Left ventricle myocardium superior (tissue), 1 donor: ENCODE measurements around the gene CGGBP1. TPM values are rescaled to one million over a fixed set of nuclear protein-coding genes. Genes with fewer than 3 reads are reported as not detected.
A peak's percentile ranks its signal among the peaks of the same experiment; 100 is the strongest.
"Not testable (repeated sequence)": the region's sequence is repeated elsewhere in the genome, so short reads cannot be mapped to it uniquely, and the experiment has no call there.

Source experiments
- ATAC-seq: fragments of 200-7000 bp; cut with Tn5 transposase; one replicate; pipeline ENCODE4 v1.9.1; 2020; ENCODE audit warnings: mild to moderate bottlenecking, moderate library complexity
- DNase-seq: peaks from one replicate; pipeline ENCODE4 v3.0.0-alpha.2; 2020
- intact Hi-C: fragments of 100-400 bp; cut with micrococcal nuclease; formaldehyde crosslinking; loops from one replicate; pipeline ENCODE4 v1.11.0; 2022
- total RNA-seq: library from RNA; stranded (reverse); fragmentation: NEBNext Ultra II Directional; extraction: Animal tissue kit (Norgen Biotek cat#: 25700); gene quantifications from one replicate; pipeline ENCODE4 v1.2.1, GENCODE V29; 2021
- donor health status: DM: no; HTN: yes; CAD: no; lungs with severe emphysema.

The CGGBP1 gene
- total RNA-seq, 1 donor from 2014 or later = 44.1 TPM

DNA sequence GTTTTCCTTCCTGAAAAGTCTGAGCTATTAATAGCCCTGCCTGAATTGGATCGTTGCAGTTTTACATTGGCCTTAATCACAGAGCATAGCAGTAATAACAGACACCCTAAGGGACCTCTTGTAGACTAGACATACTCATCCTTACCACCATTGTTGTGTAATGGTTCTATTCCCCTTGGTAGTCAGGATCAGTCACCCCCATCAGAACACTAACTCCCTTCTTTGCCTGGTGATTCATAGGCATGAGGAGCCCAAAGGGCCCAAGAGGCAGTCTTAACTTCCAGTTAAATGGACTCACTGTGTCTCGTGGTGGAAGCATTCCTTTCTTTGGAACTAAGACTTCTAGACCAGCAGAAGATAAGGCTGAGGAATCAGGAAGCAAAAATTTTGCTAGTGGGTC is 20.2 kb downstream of the CGGBP1 start:
- no peak for ATAC-seq
- intact Hi-C loops = no loop called here
- no peak for DNase-seq

DNA sequence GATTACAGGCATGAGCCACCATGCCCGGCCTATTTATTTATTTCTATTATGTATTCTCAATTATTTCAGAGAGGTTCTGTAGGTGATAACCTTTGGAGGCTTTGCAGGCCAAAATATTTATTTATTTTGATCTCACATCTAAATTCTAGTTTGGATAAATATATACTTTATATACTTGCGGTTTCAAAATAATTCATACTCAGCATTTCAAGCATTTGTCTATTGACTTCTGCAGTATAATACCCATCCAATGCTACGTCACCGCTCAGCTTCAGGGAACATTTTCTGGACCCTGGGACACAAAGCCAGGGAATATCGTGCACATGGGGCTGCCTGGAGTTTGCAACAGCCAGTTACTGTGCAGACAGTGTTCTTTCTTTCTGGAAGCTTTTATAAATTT is 22.6 kb downstream of the CGGBP1 start:
- intact Hi-C loops = no loop called here
- DNase-seq (no peak), ATAC-seq (no peak)

DNA sequence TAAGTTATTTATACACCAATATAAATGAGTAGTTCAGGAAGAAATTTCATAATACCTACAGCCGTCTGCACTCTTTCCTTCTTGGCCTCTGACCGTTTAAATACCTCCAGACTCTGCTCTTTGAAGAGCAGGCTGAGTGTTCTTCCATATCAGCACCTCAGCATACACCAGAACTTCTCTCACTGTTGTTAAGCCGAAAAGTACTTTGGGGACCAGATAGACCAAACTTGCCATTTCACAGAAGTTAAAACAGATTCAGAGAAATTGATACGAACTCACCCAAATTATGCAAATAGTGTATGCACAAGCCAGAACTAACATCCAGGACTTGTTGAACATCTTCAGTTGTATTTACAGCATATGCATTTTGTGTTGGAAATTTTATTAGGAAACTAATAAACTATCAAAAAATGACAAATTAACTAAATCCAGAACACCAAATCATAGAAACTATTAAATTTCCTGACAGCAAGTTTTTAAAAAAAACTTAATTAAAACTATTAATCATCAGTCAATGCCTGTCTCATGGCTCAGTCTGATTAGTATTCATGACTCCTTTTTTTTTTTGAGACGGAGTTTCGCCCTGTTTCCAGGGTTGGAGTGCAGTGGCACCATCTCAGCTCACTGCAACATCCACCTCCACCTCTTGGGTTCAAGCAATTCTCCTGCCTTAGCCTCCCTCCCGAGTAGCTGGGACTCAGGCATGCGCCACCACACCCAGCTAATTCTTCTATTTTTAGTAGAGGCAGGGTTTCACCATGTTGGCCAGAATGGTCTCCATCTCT is 24.1 kb downstream of the CGGBP1 start:
- DNase-seq (no peak), ATAC-seq (no peak)
- intact Hi-C loops = no loop called here

DNA sequence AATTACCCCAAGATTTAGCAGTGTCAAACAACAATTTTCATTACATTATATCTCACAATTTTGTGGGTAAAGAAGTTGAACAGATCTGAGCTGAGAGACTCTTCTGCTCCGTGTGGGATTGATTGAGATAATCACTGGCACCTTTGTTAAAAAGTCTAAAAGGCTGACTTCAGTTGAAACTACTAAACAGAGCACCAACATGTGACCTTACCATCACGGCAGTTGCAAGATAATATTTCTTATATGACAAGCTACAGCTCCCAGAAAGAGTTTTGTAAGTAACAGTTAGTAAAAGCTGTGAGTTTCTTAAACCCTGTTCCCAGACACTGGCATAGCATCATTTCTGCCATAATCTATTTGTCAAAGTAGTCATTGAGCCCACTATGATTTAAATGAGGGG is 25.0 kb downstream of the CGGBP1 start:
- DNase-seq (no peak), ATAC-seq (no peak)
- intact Hi-C loops = no loop called here

DNA sequence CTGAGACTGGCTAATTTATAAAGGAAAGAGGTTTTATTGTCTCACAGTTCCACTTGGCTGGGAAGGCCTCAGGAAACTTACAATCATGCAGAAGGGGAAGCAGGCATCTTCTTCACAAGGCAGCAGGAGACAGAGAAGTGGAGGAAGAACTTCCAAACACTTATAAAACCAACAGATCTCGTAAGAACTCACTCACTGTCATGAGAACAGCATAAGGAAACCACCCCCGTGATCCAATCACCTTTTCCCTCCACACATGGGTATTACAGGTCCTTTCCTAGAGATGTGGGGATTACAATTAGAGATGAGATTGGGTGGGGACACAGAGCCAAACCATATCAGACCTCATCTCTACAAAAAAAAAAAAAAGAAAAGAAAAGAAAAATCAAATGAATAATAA is 25.7 kb downstream of the CGGBP1 start:
- intact Hi-C loops = no loop called here
- no peak for ATAC-seq
- no peak for DNase-seq

DNA sequence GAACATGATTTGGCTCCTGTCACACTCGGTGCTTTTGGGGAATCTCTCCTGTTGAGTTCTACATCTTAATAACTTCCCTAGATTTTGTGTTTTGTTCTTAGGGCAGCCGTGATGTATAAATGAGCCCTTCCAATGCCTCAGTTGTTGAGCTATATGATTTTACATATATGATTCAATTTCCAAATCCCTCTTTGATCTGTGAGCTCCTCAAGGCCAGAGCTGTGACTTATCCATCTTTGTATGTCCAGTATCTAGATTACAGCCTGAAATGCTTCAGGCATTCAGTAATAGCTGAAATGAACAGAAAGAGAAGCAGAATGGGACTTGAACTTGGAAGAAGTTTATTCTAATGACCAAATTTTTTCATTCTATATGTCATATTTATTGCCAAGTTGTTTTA is 26.6 kb downstream of the CGGBP1 start:
- intact Hi-C loops = no loop called here
- no peak for ATAC-seq

DNA sequence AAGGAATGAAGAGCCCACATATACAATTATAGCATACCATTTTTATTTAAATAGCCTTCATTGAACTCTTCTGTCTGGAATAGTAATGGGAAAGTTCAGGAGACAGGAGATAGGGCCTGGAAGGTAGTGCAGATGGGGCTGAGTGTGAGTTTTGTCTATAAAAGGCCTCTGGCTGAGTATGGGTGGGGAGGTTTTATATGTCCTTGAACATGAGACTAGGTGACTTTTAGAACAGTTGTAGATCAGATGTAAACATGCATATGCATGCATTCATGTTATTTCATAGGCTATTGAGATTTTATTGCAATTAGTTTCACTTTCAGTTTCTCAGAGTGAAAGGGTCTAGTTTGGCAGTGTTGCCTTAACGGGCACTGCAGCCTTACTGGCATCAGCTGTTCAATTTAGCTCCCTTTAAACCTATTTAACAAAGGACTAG is 27.1 kb downstream of the CGGBP1 start:
- ATAC-seq = peak; percentile 61

More for the DNA sequence above, 26.6 kb downstream of the CGGBP1 start:
- no peak for DNase-seq

DNA sequence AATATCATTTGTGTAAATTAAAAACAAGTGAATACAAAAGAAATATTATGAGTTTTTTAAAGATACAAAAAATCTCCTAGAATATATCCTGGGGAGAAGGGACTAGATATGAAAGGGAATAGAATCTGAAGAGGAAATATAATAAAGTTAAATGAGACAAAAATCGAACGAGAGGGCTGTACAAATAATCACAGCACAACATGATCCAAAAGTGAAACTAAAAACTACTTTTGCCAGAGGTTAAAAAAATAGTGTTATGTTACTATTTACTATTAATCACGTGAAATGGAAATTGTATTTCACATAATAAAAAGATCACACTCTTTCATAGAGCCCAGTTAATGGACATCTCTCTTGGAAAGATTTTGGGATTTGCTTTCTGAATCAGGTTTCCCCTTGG is 28.6 kb downstream of the CGGBP1 start:
- DNase-seq (no peak), ATAC-seq (no peak)
- intact Hi-C loops = no loop called here

More for the DNA sequence above, 27.1 kb downstream of the CGGBP1 start:
- intact Hi-C loops = no loop called here
- no peak for DNase-seq

DNA sequence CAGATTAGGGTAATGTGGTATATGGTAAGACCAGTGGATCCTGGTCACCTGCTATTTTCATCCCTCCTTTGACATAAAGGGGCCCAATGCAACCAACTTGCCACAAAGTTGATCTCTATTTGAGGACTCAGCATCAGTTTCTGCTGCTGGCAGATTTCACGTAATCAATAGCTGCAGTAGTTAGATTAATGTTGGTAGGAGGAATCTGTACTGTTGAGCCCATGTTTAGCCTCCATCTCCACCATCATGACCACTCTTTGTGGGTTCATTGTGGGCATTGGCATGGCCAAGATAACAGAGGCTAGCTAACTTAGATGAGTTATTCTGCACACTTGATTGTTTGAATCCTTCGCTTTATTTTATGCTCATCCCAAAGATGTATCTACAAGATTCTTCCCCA is 29.9 kb downstream of the CGGBP1 start:
- ATAC-seq = no peak
- DNase-seq = no peak
- intact Hi-C loops = no loop called here

DNA sequence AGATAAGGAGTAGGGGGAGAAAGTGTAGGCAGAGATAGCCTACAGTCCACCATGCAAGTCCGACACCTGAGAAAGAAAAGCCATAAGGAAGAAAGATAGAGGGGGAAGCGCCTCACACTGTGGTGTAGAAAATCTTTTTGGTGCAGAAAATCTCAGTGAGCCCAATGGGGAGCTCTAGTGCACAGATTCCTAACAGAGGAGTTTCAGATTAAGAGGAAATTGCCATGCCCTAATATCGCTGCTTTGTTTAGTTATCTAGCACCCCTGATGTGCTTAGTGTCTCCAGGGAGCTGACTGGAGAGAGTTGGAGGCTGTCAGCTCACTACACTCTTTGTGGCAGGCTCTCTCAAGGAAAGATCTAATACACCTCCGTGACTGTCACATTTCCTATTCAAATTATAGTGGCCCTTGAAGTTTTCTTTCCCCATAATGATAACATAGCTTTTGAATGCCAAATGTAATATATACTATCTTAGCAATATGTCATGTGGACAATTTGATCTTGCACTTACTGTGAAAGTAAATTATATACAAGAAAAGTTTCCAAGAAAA is 33.7 kb downstream of the CGGBP1 start:
- intact Hi-C loops = no loop called here
- no peak for ATAC-seq

DNA sequence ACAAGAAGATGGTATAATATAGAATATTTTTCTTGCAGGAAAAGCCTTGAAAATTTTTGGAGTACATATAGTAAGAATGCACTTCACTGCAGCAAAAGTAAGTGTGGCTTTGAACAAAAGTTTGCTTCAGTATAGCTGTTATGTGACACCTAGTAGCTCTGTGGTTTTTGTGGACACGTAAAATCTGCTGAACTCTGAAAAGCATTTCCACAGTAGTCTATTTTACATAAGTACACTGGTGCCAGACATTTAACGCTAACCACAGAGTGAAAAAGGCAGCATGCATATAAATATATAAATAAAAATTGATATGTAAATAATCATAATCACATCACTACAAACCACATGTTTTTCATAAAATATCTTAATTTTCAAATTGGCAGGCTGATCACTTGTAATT is 39.8 kb downstream of the CGGBP1 start:
- DNase-seq (no peak), ATAC-seq (no peak)
- intact Hi-C loops = no loop called here

More for the DNA sequence above, 33.7 kb downstream of the CGGBP1 start:
- DNase-seq = no peak

DNA sequence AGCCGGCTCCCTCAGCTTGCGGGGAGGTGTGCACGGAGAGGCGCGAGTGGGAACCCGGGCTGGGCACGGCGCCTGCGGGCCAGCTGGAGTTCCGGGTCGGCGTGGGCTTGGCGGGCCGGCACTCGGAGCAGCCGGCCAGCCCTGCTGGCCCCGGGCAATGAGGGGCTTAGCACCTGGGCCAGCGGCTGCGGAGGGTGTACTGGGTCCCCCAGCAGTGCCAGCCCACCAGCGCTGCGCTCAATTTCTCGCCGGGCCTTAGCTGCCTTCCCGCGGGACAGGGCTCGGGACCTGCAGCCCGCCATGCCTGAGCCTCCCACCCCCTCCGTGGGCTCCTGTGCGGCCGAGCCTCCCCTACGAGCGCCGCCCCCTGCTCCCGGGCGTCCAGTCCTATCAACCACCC is 43.1 kb downstream of the CGGBP1 start:
- intact Hi-C loops, ATAC-seq, DNase-seq: not testable (repeated sequence)

DNA sequence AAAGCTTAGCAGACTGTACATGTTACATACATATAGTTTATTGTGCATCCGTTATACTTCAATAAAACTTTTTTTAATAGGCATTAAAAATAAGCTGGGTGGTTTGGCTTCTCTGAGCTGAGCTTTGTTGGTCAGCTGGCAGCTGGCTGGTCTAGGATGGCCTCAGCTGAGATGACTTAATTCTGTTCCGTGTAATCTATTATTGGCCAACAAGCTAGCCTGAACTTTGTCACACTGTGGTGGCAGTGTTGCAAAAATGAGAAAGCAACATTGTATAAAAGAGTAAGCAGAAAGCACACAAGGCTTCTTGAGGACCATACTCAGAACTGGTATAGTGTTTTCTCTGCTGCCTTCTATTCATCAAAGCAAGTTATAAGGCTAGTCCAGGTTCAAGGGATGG is 45.2 kb downstream of the CGGBP1 start:
- DNase-seq (no peak), ATAC-seq (no peak)
- intact Hi-C loops = no loop called here

DNA sequence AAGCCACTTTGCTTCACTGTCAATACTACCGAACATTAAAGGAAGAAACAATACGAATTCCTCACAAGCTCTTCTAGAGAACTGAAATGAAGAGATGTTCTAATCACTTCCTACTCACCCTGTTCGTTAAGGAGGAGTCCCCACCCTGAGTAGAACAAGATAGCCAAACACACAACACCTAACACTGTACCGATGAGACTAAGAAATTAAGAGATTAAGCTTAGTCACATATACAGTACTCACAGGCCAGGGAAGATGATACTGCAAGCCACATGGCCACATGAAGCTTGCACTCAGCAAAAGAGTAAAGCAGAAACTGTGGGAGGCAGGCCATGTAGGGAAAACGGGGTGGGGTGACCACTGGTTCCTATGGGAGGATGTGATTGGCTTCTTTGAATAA is 48.0 kb downstream of the CGGBP1 start:
- ATAC-seq (no peak), DNase-seq (no peak)
- intact Hi-C loops = no loop called here

DNA sequence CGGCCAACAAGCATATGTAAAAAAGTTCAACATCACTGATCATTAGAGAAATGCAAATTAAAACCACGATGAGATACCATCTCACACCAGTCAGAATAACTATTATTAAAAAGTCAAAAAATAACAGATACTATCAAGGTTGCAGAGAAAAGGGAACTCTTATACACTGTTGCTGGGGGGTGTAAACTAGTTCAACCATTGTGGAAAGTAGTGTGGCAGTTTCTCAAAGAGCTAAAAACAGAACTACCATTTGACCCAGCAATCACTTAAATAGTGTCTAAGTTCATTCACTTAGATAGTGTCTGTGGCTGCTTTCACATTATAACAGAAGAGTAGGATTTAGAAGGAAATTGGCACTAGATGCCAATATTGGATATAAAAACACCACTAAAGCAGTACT is 49.7 kb downstream of the CGGBP1 start:
- DNase-seq (no peak), ATAC-seq (no peak)
- intact Hi-C loops = no loop called here

DNA sequence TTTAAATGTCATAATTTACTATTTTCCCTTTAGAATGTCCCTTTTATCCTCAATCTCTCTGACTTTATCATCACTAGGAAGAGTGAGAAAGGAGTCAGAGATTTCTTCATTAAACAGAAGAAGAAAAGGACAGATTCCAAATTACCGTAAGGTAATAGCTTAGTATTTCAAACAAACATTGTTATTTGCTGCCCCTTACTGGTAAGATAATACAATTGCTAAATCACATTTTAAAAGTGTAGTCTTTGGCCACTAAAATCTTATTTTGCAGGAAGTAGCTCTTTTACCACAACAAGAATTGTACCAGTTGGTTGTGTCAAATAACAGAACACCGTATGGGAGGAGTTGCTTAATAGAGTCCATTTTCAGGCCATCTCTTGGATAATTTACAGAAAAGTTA is 53.7 kb downstream of the CGGBP1 start:
- no peak for DNase-seq
- ATAC-seq = peak; percentile 19
- intact Hi-C loops = no loop called here

DNA sequence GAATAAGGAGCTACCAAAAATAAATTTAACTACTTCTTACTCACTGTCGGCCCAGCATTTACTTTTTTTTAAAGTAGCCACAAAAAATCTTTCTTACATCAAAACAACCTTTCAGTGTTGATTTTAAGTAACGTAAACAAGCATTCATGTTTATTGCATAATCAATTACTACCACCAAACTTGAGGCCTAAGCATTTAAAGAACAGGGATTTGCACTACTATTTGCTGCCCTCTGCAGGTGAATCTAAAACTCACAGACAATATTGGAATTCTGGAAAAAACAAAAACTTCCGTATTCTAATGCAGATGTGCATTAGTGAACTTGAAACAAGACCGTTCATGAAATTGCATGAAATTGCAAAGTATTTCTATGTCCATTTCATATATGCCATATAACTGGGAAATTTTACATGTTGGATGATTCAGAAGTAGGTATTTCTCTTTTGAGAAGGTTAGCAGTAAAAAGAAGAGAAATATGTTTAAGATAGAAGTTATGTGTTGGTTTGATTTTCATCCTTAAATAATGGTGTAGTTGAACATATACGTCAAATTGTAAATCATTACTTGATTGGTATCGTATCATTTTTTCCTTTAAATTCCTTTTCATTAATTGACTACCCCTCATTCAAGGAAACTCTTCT is 55.6 kb downstream of the CGGBP1 start:
- no peak for ATAC-seq
- intact Hi-C loops = no loop called here
- DNase-seq = no peak

DNA sequence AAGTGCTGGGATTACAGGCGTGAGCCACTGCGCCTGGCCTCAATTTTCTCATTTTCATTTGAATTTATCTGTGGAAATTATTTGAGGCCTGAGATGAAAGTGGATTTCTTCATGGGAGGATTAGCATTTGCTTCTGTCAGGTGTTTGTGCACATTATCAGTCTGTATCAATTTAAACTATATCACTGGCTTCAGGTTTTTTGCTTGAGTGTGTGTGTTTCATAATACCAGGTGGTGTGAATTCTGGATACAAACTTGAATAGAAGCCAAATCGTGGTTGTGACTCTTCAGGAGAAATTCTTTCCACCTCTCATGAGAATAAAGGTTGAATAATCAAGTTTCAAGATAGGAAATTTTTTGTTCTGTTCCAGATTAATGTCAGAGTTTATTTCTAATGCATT is 56.4 kb downstream of the CGGBP1 start:
- intact Hi-C loops = no loop called here
- ATAC-seq (no peak), DNase-seq (no peak)
